Neural progenitor cell (in vitro differentiated cells): Measurements from ENCODE around the gene EHMT2. TPM values are rescaled to one million over a fixed set of nuclear protein-coding genes. Genes with fewer than 3 reads are reported as not detected.
"Not testable (repeated sequence)": the region's sequence is repeated elsewhere in the genome, so short reads cannot be mapped to it uniquely, and the experiment has no call there.

ENCODE experiments used
- DNase-seq: peaks from one replicate; pipeline ENCODE4 v3.0.0-alpha.2; 2016; ENCODE audit warnings: low spot score
- H2AFZ ChIP-seq: fragments of 200-600 bp; sonication (generic); replicated peaks from 2 replicates; pipeline ENCODE4 v1.6.1; 2016; ENCODE audit warnings: antibody characterized with exemption
- H3F3A ChIP-seq: fragments of 200-600 bp; sonication (generic); 2 replicates; pipeline ENCODE4 v1.6.1; 2016; ENCODE audit warnings: antibody characterized with exemption, low read depth
- H3K27ac ChIP-seq: fragments of 200-600 bp; sonication (generic); 2 replicates; pipeline ENCODE4 v1.5.1; 2016; ENCODE audit warnings: mild to moderate bottlenecking
- H3K27me3 ChIP-seq: fragments of 200-600 bp; sonication (generic); 2 replicates; pipeline ENCODE4 v1.6.1; 2016; ENCODE audit warnings: mild to moderate bottlenecking, moderate library complexity
- H3K36me3 ChIP-seq: fragments of 200-600 bp; sonication (generic); 2 replicates; pipeline ENCODE4 v1.5.1; 2016
- H3K4me1 ChIP-seq: fragments of 200-600 bp; sonication (generic); 2 replicates; pipeline ENCODE4 v1.6.1; 2016; ENCODE audit warnings: mixed run types
- H3K4me2 ChIP-seq: fragments of 200-600 bp; sonication (generic); 2 replicates; pipeline ENCODE4 v1.6.1; 2016
- H3K4me3 ChIP-seq: fragments of 200-600 bp; sonication (generic); 2 replicates; pipeline ENCODE4 v1.5.1; 2016
- H3K79me2 ChIP-seq: fragments of 200-600 bp; sonication (generic); 2 replicates; pipeline ENCODE4 v1.6.1; 2016; ENCODE audit warnings: low read depth
- H3K9ac ChIP-seq: fragments of 200-600 bp; sonication (generic); 2 replicates; pipeline ENCODE4 v1.6.1; 2016
- H3K9me3 ChIP-seq: fragments of 200-600 bp; sonication (generic); 2 replicates; pipeline ENCODE4 v1.5.1; 2016; ENCODE audit warnings: low read depth
- H4K20me1 ChIP-seq: fragments of 200-600 bp; sonication (generic); 2 replicates; pipeline ENCODE4 v1.6.1; 2016; ENCODE audit warnings: low read depth
- H3K27ac Mint-ChIP-seq: 3 replicates; pipeline ENCODE4 v1.8.0; 2021; ENCODE audit warnings: mixed read lengths
- H3K27me3 Mint-ChIP-seq: 2 replicates; pipeline ENCODE4 v1.8.0; 2022; ENCODE audit warnings: low read depth, mild to moderate bottlenecking, inconsistent platforms, moderate library complexity, mixed read lengths; ENCODE audit not compliant: insufficient read depth
- H3K36me3 Mint-ChIP-seq: 3 replicates; pipeline ENCODE4 v1.8.0; 2021; ENCODE audit warnings: mixed read lengths
- H3K4me1 Mint-ChIP-seq: 3 replicates; pipeline ENCODE4 v1.8.0; 2021; ENCODE audit warnings: mixed read lengths
- H3K4me3 Mint-ChIP-seq: 3 replicates; pipeline ENCODE4 v1.8.0; 2021; ENCODE audit warnings: mild to moderate bottlenecking, moderate library complexity, mixed read lengths
- H3K9me3 Mint-ChIP-seq: 3 replicates; pipeline ENCODE4 v1.8.0; 2020; ENCODE audit warnings: mixed read lengths
- CTCF ChIP-seq: fragments of 200-600 bp; sonication (generic); IDR thresholded peaks from 2 replicates; pipeline ENCODE4 v1.5.1; 2017; ENCODE audit warnings: antibody characterized with exemption, mild to moderate bottlenecking
- EZH2 ChIP-seq: fragments of 200-600 bp; sonication (generic); IDR thresholded peaks from 2 replicates; pipeline ENCODE4 v1.6.1; 2017; ENCODE audit warnings: antibody characterized with exemption, mild to moderate bottlenecking, moderate library complexity
- EZH2phosphoT487 ChIP-seq: fragments of 200-600 bp; sonication (generic); IDR thresholded peaks from 2 replicates; pipeline ENCODE4 v1.6.1; 2017; ENCODE audit warnings: antibody characterized with exemption
- total RNA-seq: library from RNA; depleted of rRNA; stranded (reverse); fragments of >200 nt; gene quantifications from 2 replicates; pipeline ENCODE4 v1.2.3, GENCODE V29; 2015; ENCODE audit warnings: low replicate concordance

The EHMT2 gene
- total RNA-seq, 1 donor from 2014 or later = 93.3 TPM

GRCh38 chr6:31907158-31907813, 9.8 kb upstream of the EHMT2 start:
- Mint-ChIP-seq H3K27ac (no peak overlapping the region), H3K9me3 (no peaks in the 10 kb centered on the region), H3K36me3 (no peaks in the 10 kb centered on the region), H3K4me3 (no peak overlapping the region), H3K4me1 (peaks cover 22% of the 10 kb centered on the region), H3K27me3 (peaks cover 6% of the 10 kb centered on the region)
- no peaks in the 10 kb centered on the region for H3K36me3 ChIP-seq
- H3K4me1 ChIP-seq = peaks cover 27% of the 10 kb centered on the region
- no peaks in the 10 kb centered on the region for H3K79me2 ChIP-seq
- peaks cover 27% of the 10 kb centered on the region for H3F3A ChIP-seq
- no peak for TF ChIP-seq EZH2phosphoT487
- TF ChIP-seq EZH2 = no peak
- no peak for TF ChIP-seq CTCF
- peak; percentile 33 for DNase-seq
- H4K20me1 ChIP-seq = no peaks in the 10 kb centered on the region
- H3K4me3 ChIP-seq = no peak overlapping the region
- H2AFZ ChIP-seq = no peak overlapping the region
- H3K27me3 ChIP-seq = no peaks in the 10 kb centered on the region
- H3K4me2 ChIP-seq = no peak overlapping the region
- H3K9ac ChIP-seq = no peak overlapping the region
- H3K9me3 ChIP-seq = no peaks in the 10 kb centered on the region
- H3K27ac ChIP-seq = no peak overlapping the region

GRCh38 chr6:31906727-31907126, 9.2 kb upstream of the EHMT2 start:
- not testable (repeated sequence) for H3K4me3 ChIP-seq, H3K79me2 ChIP-seq, H4K20me1 ChIP-seq, DNase-seq, H3K36me3 Mint-ChIP-seq, H3K36me3 ChIP-seq, H3K27me3 Mint-ChIP-seq, H3K27me3 ChIP-seq, H3K4me3 Mint-ChIP-seq, H3K9me3 Mint-ChIP-seq, H3K9me3 ChIP-seq, H3K9ac ChIP-seq
- Histone ChIP-seq H3K4me1 (peaks cover 27% of the 10 kb centered on the region), H3K4me2 (peak overlapping the region; percentile 69), H3F3A (peaks cover 27% of the 10 kb centered on the region), H2AFZ (peak overlapping the region; percentile 85), H3K27ac (peak overlapping the region; percentile 53)
- H3K27ac Mint-ChIP-seq = peak overlapping the region; percentile 81
- H3K4me1 Mint-ChIP-seq = peaks cover 18% of the 10 kb centered on the region

- no peaks in the 10 kb centered on the region for H3K9me3 ChIP-seq
- H3K9ac ChIP-seq = no peak overlapping the region
- peak; percentile 71 for DNase-seq
- Mint-ChIP-seq H3K27ac (peak overlapping the region; percentile 81), H3K9me3 (no peaks in the 10 kb centered on the region), H3K36me3 (no peaks in the 10 kb centered on the region), H3K4me3 (peak overlapping the region; percentile 6), H3K4me1 (peaks cover 18% of the 10 kb centered on the region), H3K27me3 (peaks cover 6% of the 10 kb centered on the region)
- peaks cover 2% of the 10 kb centered on the region for H4K20me1 ChIP-seq
- no peak for TF ChIP-seq EZH2phosphoT487
- no peak for TF ChIP-seq EZH2
- TF ChIP-seq CTCF = no peak
- no peaks in the 10 kb centered on the region for H3K36me3 ChIP-seq
- H3K27ac ChIP-seq = peak overlapping the region; percentile 53
- no peak overlapping the region for H3K4me3 ChIP-seq
- H3K4me2 ChIP-seq = peak overlapping the region; percentile 69
- peak overlapping the region; percentile 85 for H2AFZ ChIP-seq
- H3K4me1 ChIP-seq = peaks cover 27% of the 10 kb centered on the region
- H3F3A ChIP-seq = peaks cover 33% of the 10 kb centered on the region
- peaks cover 5% of the 10 kb centered on the region for H3K79me2 ChIP-seq
- H3K27me3 ChIP-seq = no peaks in the 10 kb centered on the region
These were observed 8.6 kb upstream of the EHMT2 start for GRCh38 chr6:31906122-31906521.

- Histone ChIP-seq H3K9ac (no peak overlapping the region), H3K4me3 (no peak overlapping the region), H3K79me2 (peaks cover 16% of the 10 kb centered on the region), H3K9me3 (no peaks in the 10 kb centered on the region), H3K36me3 (no peaks in the 10 kb centered on the region), H3K27ac (no peak overlapping the region), H3K4me1 (peaks cover 33% of the 10 kb centered on the region), H4K20me1 (peaks cover 6% of the 10 kb centered on the region), H3F3A (peaks cover 37% of the 10 kb centered on the region), H2AFZ (no peak overlapping the region), H3K4me2 (no peak overlapping the region), H3K27me3 (no peaks in the 10 kb centered on the region)
- Mint-ChIP-seq H3K4me3 (no peak overlapping the region), H3K4me1 (peaks cover 16% of the 10 kb centered on the region), H3K9me3 (no peaks in the 10 kb centered on the region), H3K36me3 (no peaks in the 10 kb centered on the region), H3K27ac (no peak overlapping the region), H3K27me3 (peaks cover 6% of the 10 kb centered on the region)
- DNase-seq = no peak
- no peak for TF ChIP-seq EZH2
These were observed 7.5 kb upstream of the EHMT2 start for GRCh38 chr6:31905041-31905440.
